K562 (cell line): Measurements from ENCODE around the gene LRRFIP2. TPM values are rescaled to one million over a fixed set of nuclear protein-coding genes. Genes with fewer than 3 reads are reported as not detected.
A peak's percentile ranks its signal among the peaks of the same experiment; 100 is the strongest.

Experiments used
- ATAC-seq: fragments of 200-7000 bp; cut with Tn5 transposase; 3 replicates; pipeline ENCODE4 v1.9.1; 2020; ENCODE audit warnings: moderate library complexity
- BruUV-seq: library from RNA; stranded (reverse); fragments of 400-500 nt; replicated peaks from 2 replicates; lab custom pipeline; 2021; lab: Mats Ljungman, UMichigan
- CTCF ChIA-PET: fragments of 300-600 bp; formaldehyde crosslinking; extraction: SDS; loops from one replicate; lab custom pipeline; 2021; ENCODE audit warnings: low intra/inter-chr PET ratio; lab: Yijun Ruan, JAX
- POLR2A ChIA-PET: fragments of 300-600, 350-650 bp; sonication (Branson Sonifier 250); formaldehyde crosslinking; extraction: SDS; loops from one replicate; lab custom pipeline; 2021; ENCODE audit warnings: antibody characterized with exemption, inconsistent platforms; lab: Yijun Ruan, JAX
- DNase-seq, 4 experiments: peaks; one replicate each; pipeline versions ENCODE4 v3.0.0 to v3.0.0-alpha.2; 2011 to 2018; ENCODE audit warnings: low spot score in 3 of 4, mixed read lengths in 3 of 4; ENCODE audit errors: extremely low read depth in 1 of 4
- FAIRE-seq: peaks from 2 replicates; lab custom pipeline; 2011; peaks lifted over from hg19 to GRCh38; lab: Jason Lieb, UNC
- H2AFZ ChIP-seq: 2 replicates; pipeline ENCODE4 v1.6.0; 2011; ENCODE audit warnings: low read depth, low read length, control low read depth, inconsistent platforms
- H3K27ac ChIP-seq: fragments of 200-600 bp; 3 replicates; pipeline ENCODE4 v1.8.0; 2011; ENCODE audit warnings: low read depth, mild to moderate bottlenecking, control low read depth, inconsistent platforms, low read length, moderate library complexity, mixed read lengths; ENCODE audit errors: extremely low read depth
- H3K27me3 ChIP-seq, 2 experiments: fragments of 300-600 bp in 1 of 2; 2 replicates in 1 of 2; 3 replicates in 1 of 2; pipeline versions ENCODE4 v1.6.0 to v1.8.0; 2011; ENCODE audit warnings: inconsistent platforms in 2 of 2, low read length in 2 of 2, mild to moderate bottlenecking in 1 of 2, mixed read lengths in 1 of 2, moderate library complexity in 1 of 2; ENCODE audit not compliant: control insufficient read depth in 2 of 2, insufficient read depth in 2 of 2
- H3K36me3 ChIP-seq: fragments of 300-600 bp; 3 replicates; pipeline ENCODE4 v1.8.0; 2011; ENCODE audit warnings: mild to moderate bottlenecking, low read length, inconsistent platforms; ENCODE audit not compliant: control insufficient read depth, insufficient read depth
- H3K4me1 ChIP-seq, 2 experiments: fragments of 200-600 bp in 1 of 2; replicated peaks in 1 of 2; 2 replicates in 1 of 2; 3 replicates in 1 of 2; pipeline versions ENCODE4 v1.5.1 to v1.8.0; 2011; ENCODE audit warnings: inconsistent platforms in 2 of 2, low read length in 2 of 2, mild to moderate bottlenecking in 1 of 2, mixed read lengths in 1 of 2, moderate library complexity in 1 of 2; ENCODE audit not compliant: control insufficient read depth in 2 of 2, insufficient read depth in 2 of 2
- H3K4me2 ChIP-seq: 2 replicates; pipeline ENCODE4 v1.6.1; 2011; ENCODE audit warnings: low read length, control low read depth, inconsistent platforms, mixed read lengths; ENCODE audit not compliant: insufficient read depth
- H3K4me3 ChIP-seq: fragments of 200-600 bp; sonication (generic), shearing (Covaris generic); 2 replicates; pipeline ENCODE4 v1.5.1; 2016; ENCODE audit warnings: control low read depth, inconsistent platforms
- H3K79me2 ChIP-seq: fragments of 200-600 bp; 3 replicates; pipeline ENCODE4 v1.8.0; 2011; ENCODE audit warnings: low read length, inconsistent platforms; ENCODE audit not compliant: control insufficient read depth, insufficient read depth
- H3K9ac ChIP-seq, 2 experiments: 2 replicates each; pipeline versions ENCODE4 v1.6.0 to v1.6.1; 2011; ENCODE audit warnings: low read depth in 2 of 2, low read length in 2 of 2, control low read depth in 1 of 2, inconsistent platforms in 1 of 2, mild to moderate bottlenecking in 1 of 2, mixed read lengths in 1 of 2; ENCODE audit not compliant: insufficient read depth in 1 of 2
- H3K9me1 ChIP-seq: one replicate; pipeline ENCODE4 v1.6.0; 2011; ENCODE audit warnings: inconsistent platforms, mild to moderate bottlenecking, low read length, moderate library complexity; ENCODE audit not compliant: control insufficient read depth, insufficient read depth
- H3K9me3 ChIP-seq: replicated peaks from 2 replicates; pipeline ENCODE4 v1.5.1; 2011; ENCODE audit warnings: low read depth, low read length, inconsistent platforms; ENCODE audit not compliant: control insufficient read depth, insufficient read depth
- H4K20me1 ChIP-seq: replicated peaks from 2 replicates; pipeline ENCODE4 v1.6.1; 2011; ENCODE audit warnings: low read length, inconsistent platforms, mixed read lengths; ENCODE audit not compliant: control insufficient read depth, insufficient read depth
- ARID1B ChIP-seq: fragments of 450-650 bp; IDR thresholded peaks from 2 replicates; pipeline ENCODE4 v1.6.1; 2016; ENCODE audit warnings: antibody characterized with exemption, mild to moderate bottlenecking, inconsistent platforms
- FOXA3 ChIP-seq, 2 experiments: fragments of 450-650 bp in 1 of 2; sonication (generic) in 1 of 2; formaldehyde crosslinking; IDR thresholded peaks in 1 of 2; conservative IDR thresholded peaks in 1 of 2; 2 replicates each; pipeline versions ENCODE4 v1.4.0 to v1.8.0; 2020 to 2022; ENCODE audit warnings: mild to moderate bottlenecking in 2 of 2, missing genetic modification reagents in 1 of 2
- MECOM ChIP-seq: fragments of 250-450 bp; sonication (Bioruptor Pico); IDR thresholded peaks from 2 replicates; pipeline ENCODE4 v1.8.0; 2022; ENCODE audit warnings: inconsistent platforms
- MNT ChIP-seq, 2 experiments: fragments of 450-650 bp; conservative IDR thresholded peaks; 2 replicates each; pipeline ENCODE4 v1.6.1; 2017; ENCODE audit warnings: mild to moderate bottlenecking in 2 of 2, moderate library complexity in 2 of 2
- NFIC ChIP-seq: fragments of 450-650 bp; IDR thresholded peaks from 2 replicates; pipeline ENCODE4 v1.6.1; 2017; ENCODE audit warnings: mild to moderate bottlenecking, inconsistent platforms
- STAT5B ChIP-seq: fragments of 250-450 bp; sonication (Bioruptor Pico); IDR thresholded peaks from 2 replicates; pipeline ENCODE4 v1.8.0; 2021; ENCODE audit warnings: mild to moderate bottlenecking, inconsistent platforms
- ZC3H11A ChIP-seq: IDR thresholded peaks from 2 replicates; pipeline ENCODE4 v1.6.1; 2012; ENCODE audit warnings: low read depth, low read length, improper control_type of control experiment
- WGBS: fragments of 100-300 bp; shearing (Covaris generic); methylation state at CpG from one replicate; pipeline ENCODE4 v1.1.6; 2016; ENCODE audit warnings: low coverage, mixed read lengths; ENCODE audit not compliant: insufficient coverage; ENCODE audit errors: missing lambda C conversion rate; 5-methylcytosine and 5-hydroxymethylcytosine counted together
- in situ Hi-C: fragments of 300-500 bp; cut with MboI; formaldehyde crosslinking; loops from 4 replicates; pipeline ENCODE4 v1.15.0; 2018; ENCODE audit warnings: inconsistent platforms, mixed read lengths
- intact Hi-C: fragments of 100-400 bp; cut with micrococcal nuclease; formaldehyde crosslinking; loops from 2 replicates; pipeline ENCODE4 v1.14.2; 2022
- polyA plus RNA-seq, 8 experiments: library from polyadenylated mRNA; depleted of rRNA in 4 of 8; stranded (reverse) in 5 of 8; unstranded in 3 of 8; fragments of >200 nt; fragmentation: Nextera tagmentation in 2 of 8; fragmentation: Illumina TruSeq in 1 of 8; extraction: Ambion mirVana in 2 of 8; extraction: Trizol in 1 of 8; gene quantifications; 2 replicates each; pipeline versions ENCODE4 v1.2.1 to v1.2.3, GENCODE V29; 2011 to 2014; ENCODE audit warnings: inconsistent platforms in 1 of 8, missing spikeins in 1 of 8
- total RNA-seq, 7 experiments: library from RNA; depleted of rRNA in 6 of 7; stranded (reverse); fragments of >200 nt in 6 of 7; fragmentation: Illumina TruSeq in 2 of 7; extraction: Trizol in 2 of 7; gene quantifications; 2 replicates each; pipeline versions ENCODE4 v1.2.1 to v1.2.3, GENCODE V29; 2011 to 2021; ENCODE audit warnings: low replicate concordance in 1 of 7

Gene LRRFIP2
- total and polyA plus RNA-seq, 9 of the 15 experiments (the other 6 are each of a cell fraction or from before 2014, with no cell fraction given) = 9.9 to 53.9 (median 42.7) TPM

DNA sequence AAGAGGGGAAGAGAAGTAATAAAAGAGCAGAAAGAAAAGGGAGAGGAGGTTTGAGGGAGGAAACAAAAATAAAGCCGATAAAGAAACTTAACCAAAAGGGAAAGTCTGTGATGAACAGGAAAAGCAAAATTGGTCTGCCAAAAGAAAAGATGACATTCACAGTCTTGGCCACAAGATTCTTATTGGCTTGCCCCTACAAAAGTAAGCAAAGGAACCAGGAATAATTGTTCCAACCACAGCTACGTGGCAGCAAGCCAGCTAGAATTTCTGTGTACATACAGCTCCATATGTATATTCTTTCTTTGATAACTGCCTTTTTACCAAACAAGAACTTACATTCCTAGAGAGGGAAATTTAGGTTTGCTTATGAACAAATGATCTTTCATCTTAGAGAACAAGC is 101.5 kb downstream of the LRRFIP2 start:
- Histone ChIP-seq H3K27me3 (no peaks in the 10 kb centered on the region), H3K27ac (no peak overlapping the region), H3K9me3 (no peaks in the 10 kb centered on the region), H3K4me3 (no peak overlapping the region), H4K20me1 (no peaks in the 10 kb centered on the region), H3K4me1 (no peaks in the 10 kb centered on the region), H3K79me2 (no peaks in the 10 kb centered on the region), H3K4me2 (no peak overlapping the region), H3K36me3 (peaks cover 31% of the 10 kb centered on the region), H3K9me1 (no peaks in the 10 kb centered on the region), H2AFZ (no peak overlapping the region), H3K9ac (no peak overlapping the region)
- FAIRE-seq (no peak), DNase-seq (peak in 1 of 4 experiments; percentile 32), ATAC-seq (no peak)
- WGBS = 54% methylated on average over 2 of the region's 2 CpGs
- TF ChIP-seq MNT (conservative IDR thresholded peaks at IDR 0.05) (no peak), FOXA3 (CRISPR knock-in tag; conservative IDR thresholded peaks at IDR 0.05 in 1 of 2, IDR thresholded peaks at IDR 0.05 in 1 of 2) (peak in 1 of 2 experiments; percentile 60; a peak in 2 of 4 replicates), NFIC (peak; percentile 66)
- BruUV-seq = no TSS peak
- POLR2A ChIA-PET = no interaction called here
- in situ Hi-C loops (no loop called here), intact Hi-C loops (no loop called here)
- CTCF ChIA-PET = no interaction called here

GRCh38 chr3:37071921-37072320 is 102.5 kb downstream of the LRRFIP2 start:
- DNase-seq (no peak), FAIRE-seq (no peak), ATAC-seq (no peak)
- Histone ChIP-seq H3K9me1 (no peaks in the 10 kb centered on the region), H3K36me3 (peaks cover 27% of the 10 kb centered on the region), H3K27me3 (no peaks in the 10 kb centered on the region), H3K27ac (no peak overlapping the region), H3K79me2 (no peaks in the 10 kb centered on the region), H3K4me3 (no peak overlapping the region), H3K9ac (no peak overlapping the region), H3K9me3 (no peaks in the 10 kb centered on the region), H3K4me2 (no peak overlapping the region), H3K4me1 (no peaks in the 10 kb centered on the region), H2AFZ (no peak overlapping the region)
- WGBS = 57% methylated on average over 3 of the region's 3 CpGs
- POLR2A ChIA-PET = no interaction called here
- intact Hi-C loops = no loop called here
- CTCF ChIA-PET = no interaction called here
- in situ Hi-C loops = no loop called here
- no peak for TF ChIP-seq STAT5B (CRISPR knock-in tag)
- TF ChIP-seq ARID1B = no peak
- no peak for TF ChIP-seq ZC3H11A
- TF ChIP-seq MECOM (CRISPR knock-in tag) = no peak
- TF ChIP-seq, all 486 proteins: peak for 0
- no peaks in the 10 kb centered on the region for H4K20me1 ChIP-seq
- no TSS peak for BruUV-seq
